Mucosa of descending colon (tissue), 3 donors: ENCODE measurements around the gene PMEPA1. TPM values are rescaled to one million over a fixed set of nuclear protein-coding genes. Genes with fewer than 3 reads are reported as not detected.

Experiments used
- ATAC-seq: fragments of 200-7000 bp; cut with Tn5 transposase; one replicate; pipeline ENCODE4 v1.9.1; 2020; ENCODE audit warnings: mild to moderate bottlenecking, moderate library complexity
- DNase-seq, 3 donors: peaks; one replicate each; pipeline ENCODE4 v3.0.0-alpha.2; 2020
- H3K36me3 ChIP-seq: fragments of 200-600 bp; one replicate; pipeline ENCODE4 v1.8.0; 2021; ENCODE audit warnings: low read depth, mild to moderate bottlenecking
- H3K4me1 ChIP-seq: fragments of 200-600 bp; one replicate; pipeline ENCODE4 v1.8.0; 2021; ENCODE audit warnings: low read depth, mild to moderate bottlenecking
- H3K4me3 ChIP-seq: fragments of 200-600 bp; one replicate; pipeline ENCODE4 v1.8.0; 2021; ENCODE audit warnings: mild to moderate bottlenecking
- H3K9me3 ChIP-seq: fragments of 200-600 bp; one replicate; pipeline ENCODE4 v1.8.0; 2021; ENCODE audit warnings: mild to moderate bottlenecking
- CTCF ChIP-seq: fragments of 200-600 bp; IDR thresholded peaks from one replicate; pipeline ENCODE4 v1.8.0; 2022; ENCODE audit warnings: antibody characterized with exemption, mild to moderate bottlenecking
- intact Hi-C, 2 donors: fragments of 100-400 bp; cut with DNase I in 1 of 2; cut with micrococcal nuclease in 1 of 2; formaldehyde crosslinking; loops; one replicate each; pipeline versions ENCODE4 v1.11.0 to v1.11.1; 2022; cut with DNase I, micrococcal nuclease
- total RNA-seq, 3 donors: library from RNA; stranded (reverse); fragmentation: NEBNext Ultra II Directional in 2 of 3; extraction: Animal tissue kit (Norgen Biotek cat#: 25700) in 2 of 3; gene quantifications; one replicate each; pipeline versions ENCODE4 v1.2.1 to v1.2.4, GENCODE V29; 2021 to 2023
- donor health status: DM: no; HTN: no; CAD: no; lungs with moderate emphysema.
- donor health status: DM: no; HTN: no; CAD: no.
- donor health status: DM: no; HTN: yes; CAD: no.

The PMEPA1 gene
- total RNA-seq, 3 donors from 2014 or later, result 18.5 to 35.5 (median 23.5) TPM

GRCh38 chr20:57690525-57690924 lies 19.3 kb downstream of the PMEPA1 start:
- no peak for TF ChIP-seq CTCF
- Histone ChIP-seq H3K4me3 (no peak overlapping the region), H3K9me3 (no peaks in the 10 kb centered on the region), H3K36me3 (no peaks in the 10 kb centered on the region), H3K4me1 (peaks cover 30% of the 10 kb centered on the region)
- DNase-seq, result no peak
- no peak for ATAC-seq
- intact Hi-C loops, result no loop called here

- no peaks in the 10 kb centered on the region for H3K36me3 ChIP-seq
- H3K9me3 ChIP-seq, result no peaks in the 10 kb centered on the region
- intact Hi-C loops, result no loop called here
- no peak overlapping the region for H3K4me3 ChIP-seq
- peaks cover 26% of the 10 kb centered on the region for H3K4me1 ChIP-seq
- DNase-seq (no peak), ATAC-seq (no peak)
- no peak for TF ChIP-seq CTCF
Measured at GRCh38 chr20:57689745-57690481, 19.9 kb downstream of the PMEPA1 start.

- Histone ChIP-seq H3K4me3 (no peak overlapping the region), H3K9me3 (no peaks in the 10 kb centered on the region), H3K4me1 (peaks cover 21% of the 10 kb centered on the region), H3K36me3 (no peaks in the 10 kb centered on the region)
- DNase-seq (no peak), ATAC-seq (no peak)
- intact Hi-C loops, result no loop called here
- TF ChIP-seq CTCF, result no peak
Measured at GRCh38 chr20:57688864-57689263, 21.0 kb downstream of the PMEPA1 start.

- H3K4me1 ChIP-seq, result peaks cover 16% of the 10 kb centered on the region
- ATAC-seq (no peak), DNase-seq (no peak)
- H3K36me3 ChIP-seq, result no peaks in the 10 kb centered on the region
- TF ChIP-seq CTCF, result no peak
- H3K4me3 ChIP-seq, result no peak overlapping the region
- H3K9me3 ChIP-seq, result no peaks in the 10 kb centered on the region
- intact Hi-C loops, result no loop called here
Measured at GRCh38 chr20:57688295-57688694, 21.5 kb downstream of the PMEPA1 start.

GRCh38 chr20:57686931-57687652 lies 22.7 kb downstream of the PMEPA1 start:
- DNase-seq (peak in 1 of 3 donors; percentile 26), ATAC-seq (peak; percentile 78)
- no peaks in the 10 kb centered on the region for H3K9me3 ChIP-seq
- no peak for TF ChIP-seq CTCF
- peaks cover 5% of the 10 kb centered on the region for H3K4me1 ChIP-seq
- H3K36me3 ChIP-seq, result no peaks in the 10 kb centered on the region
- intact Hi-C loops, result no loop called here
- H3K4me3 ChIP-seq, result no peak overlapping the region
